Ishikawa (cell line): ENCODE data around the gene ADGRE3.

Experiments used
- CREB1 ChIP-seq: IDR thresholded peaks from 2 replicates; pipeline ENCODE4 v1.6.1; 2012; ENCODE audit warnings: low read depth
- EGR1 ChIP-seq: IDR thresholded peaks from 2 replicates; pipeline ENCODE4 v1.6.1; 2012
- EP300 ChIP-seq: IDR thresholded peaks from 2 replicates; pipeline ENCODE4 v1.6.1; 2012; ENCODE audit warnings: borderline replicate concordance
- RAD21 ChIP-seq: IDR thresholded peaks from 2 replicates; pipeline ENCODE4 v1.6.1; 2012; ENCODE audit warnings: low read depth
- REST ChIP-seq: IDR thresholded peaks from 2 replicates; pipeline ENCODE4 v1.6.1; 2012; ENCODE audit warnings: low read depth, mild to moderate bottlenecking
- TAF1 ChIP-seq: IDR thresholded peaks from 2 replicates; pipeline ENCODE4 v1.6.1; 2012; ENCODE audit warnings: low read depth, mild to moderate bottlenecking
- TEAD4 ChIP-seq: IDR thresholded peaks from 2 replicates; pipeline ENCODE4 v1.6.1; 2012
- USF1 ChIP-seq: IDR thresholded peaks from 2 replicates; pipeline ENCODE4 v1.6.1; 2012
- YY1 ChIP-seq: IDR thresholded peaks from 2 replicates; pipeline ENCODE4 v1.6.1; 2012; ENCODE audit warnings: low read depth
- ZBTB7A ChIP-seq: IDR thresholded peaks from 2 replicates; pipeline ENCODE4 v1.6.1; 2012; ENCODE audit warnings: low read depth

- TF ChIP-seq RAD21 (no peak), EGR1 (no peak), EP300 (no peak), USF1 (no peak), REST (no peak), TAF1 (no peak), ZBTB7A (no peak), YY1 (no peak), TEAD4 (no peak), CREB1 (no peak)
These were observed 24.5 kb downstream of the ADGRE3 start for GRCh38 chr19:14650161-14650560.
